Stimulated activated CD4-positive, alpha-beta T cell treated with anti-CD3 and anti-CD28 coated beads, Interleukin-4, amount 100 ng/mL, for 1 hour (primary cell): Measurements from ENCODE around the gene SAP30BP.

Experiments
- DNase-seq: peaks from one replicate; pipeline ENCODE4 v3.0.0-alpha.2; 2020

SAP30BP gene

DNA sequence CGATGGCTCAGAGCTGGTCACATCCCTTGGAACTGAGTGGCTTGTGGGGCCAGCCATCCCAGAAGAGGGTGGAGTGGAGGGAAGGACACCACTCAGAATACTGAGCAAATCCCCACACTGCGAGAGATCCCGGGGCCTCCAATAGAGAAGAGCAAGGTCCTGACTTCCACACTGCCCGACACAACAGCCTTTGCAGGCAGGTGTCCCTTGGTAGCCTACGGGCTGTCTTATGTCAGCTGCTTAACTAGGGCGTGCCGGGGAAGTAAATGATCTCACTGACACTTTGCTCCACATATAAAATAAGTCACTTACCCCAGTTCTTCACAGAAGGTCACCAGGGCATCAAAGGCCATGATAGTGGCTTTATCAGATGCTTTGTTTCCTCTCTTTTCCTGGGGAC lies 16.3 kb upstream of the SAP30BP start:
- no peak for DNase-seq

GRCh38 chr17:75652341-75652740 lies 14.8 kb upstream of the SAP30BP start:
- DNase-seq, result no peak

DNA sequence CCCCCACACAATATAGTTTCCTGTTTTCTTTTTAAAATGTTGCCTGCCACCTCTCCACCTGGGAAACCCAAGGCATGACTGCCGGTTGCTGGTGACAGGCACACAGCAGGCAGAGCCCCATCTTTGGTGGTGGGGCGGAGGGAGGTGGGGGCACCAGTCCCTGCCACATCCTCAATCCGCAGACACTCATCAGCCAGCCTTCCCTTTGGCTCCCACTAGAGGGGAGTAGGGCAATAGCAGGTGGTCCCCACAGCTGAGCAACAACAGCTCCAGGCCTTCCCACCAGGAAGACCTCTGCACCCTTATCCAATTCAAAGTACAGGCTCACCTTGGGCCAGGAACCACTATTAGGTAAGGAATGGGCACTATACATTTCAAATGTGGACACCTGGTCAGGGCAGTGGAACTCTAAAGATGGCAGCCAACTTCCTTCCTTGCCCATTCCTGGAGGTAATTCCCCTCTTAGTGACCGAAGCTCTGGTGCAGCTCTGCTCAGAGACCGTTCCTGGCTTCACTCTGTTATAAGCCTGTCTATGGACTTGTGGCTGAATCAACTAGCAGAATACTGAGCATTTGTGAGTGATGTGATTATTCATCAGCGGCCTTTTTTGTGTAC lies 14.1 kb upstream of the SAP30BP start:
- no peak for DNase-seq

DNA sequence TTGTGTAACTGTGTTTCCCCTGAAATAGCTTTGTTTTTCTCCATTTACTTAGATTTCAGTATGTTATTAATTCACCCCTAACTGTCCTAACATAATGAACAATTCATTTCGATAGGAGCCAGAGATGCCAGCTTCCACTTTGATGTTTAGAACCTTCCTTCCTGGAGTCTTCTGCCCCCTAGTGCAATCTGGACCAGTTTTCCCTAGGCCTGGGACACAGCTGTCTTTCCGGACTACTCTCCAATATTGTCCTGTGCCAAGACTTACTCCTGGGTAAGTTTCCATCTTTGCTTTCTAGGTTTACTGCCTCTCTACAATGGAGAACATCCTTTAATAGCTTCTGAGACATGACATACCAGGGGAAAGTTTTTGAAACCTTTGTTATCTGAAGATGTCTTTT lies 13.0 kb upstream of the SAP30BP start:
- no peak for DNase-seq

- no peak for DNase-seq
These were observed 8.9 kb upstream of the SAP30BP start for GRCh38 chr17:75658237-75658636.

- DNase-seq, result no peak
These were observed 5.6 kb upstream of the SAP30BP start for GRCh38 chr17:75661531-75661930.

- DNase-seq, result no peak
These were observed 4.6 kb upstream of the SAP30BP start for GRCh38 chr17:75662511-75662910.

- DNase-seq, result no peak
These were observed 3.0 kb upstream of the SAP30BP start for GRCh38 chr17:75664099-75664549.

DNA sequence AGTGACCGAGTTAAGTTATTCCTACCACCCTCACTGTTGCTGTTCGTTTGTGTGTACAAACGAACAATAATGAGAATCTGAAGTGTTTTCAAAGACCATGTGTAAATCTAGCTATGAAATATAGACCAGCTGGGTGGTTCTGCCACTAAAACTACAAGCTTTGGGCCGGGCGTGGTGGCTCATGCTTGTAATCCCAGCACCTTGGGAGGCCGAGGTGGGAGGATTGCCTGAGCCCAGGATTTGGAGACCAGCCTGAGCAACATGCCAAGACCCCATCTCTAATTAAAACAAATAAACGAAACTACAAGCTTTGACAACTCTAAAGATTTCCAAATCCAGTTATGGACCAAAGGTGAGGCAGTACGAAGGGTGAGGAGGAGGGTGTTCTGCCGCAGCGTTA lies 1.2 kb upstream of the SAP30BP start:
- no peak for DNase-seq

- no peak for DNase-seq
These were observed 687 bp downstream of the SAP30BP start for GRCh38 chr17:75667825-75668224.

GRCh38 chr17:75668489-75668888 lies 1.4 kb downstream of the SAP30BP start:
- no peak for DNase-seq

- no peak for DNase-seq
These were observed 3.7 kb downstream of the SAP30BP start for GRCh38 chr17:75670868-75671267.

DNA sequence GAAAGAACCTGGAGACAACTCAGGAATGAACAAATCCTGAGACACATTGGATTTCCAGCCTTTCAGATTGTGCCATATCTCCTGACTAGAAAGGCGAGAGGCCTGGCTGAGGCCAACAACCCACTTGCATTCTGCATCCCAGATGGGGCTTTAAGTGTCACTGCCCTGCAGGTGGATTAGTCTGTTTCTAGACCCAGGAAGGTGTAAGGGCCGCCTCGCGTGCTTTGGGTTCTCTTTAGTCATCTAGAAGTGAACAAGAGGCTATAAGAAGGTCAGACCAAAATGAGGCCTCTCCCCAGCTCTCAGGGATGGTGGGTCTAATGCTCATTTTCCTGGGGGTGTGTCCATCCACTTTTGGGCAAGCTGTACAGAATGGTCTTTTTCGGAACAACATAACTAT lies 4.9 kb downstream of the SAP30BP start:
- DNase-seq, result no peak

GRCh38 chr17:75673487-75673886 lies 6.3 kb downstream of the SAP30BP start:
- no peak for DNase-seq

GRCh38 chr17:75676461-75676860 lies 9.3 kb downstream of the SAP30BP start:
- DNase-seq, result no peak

DNA sequence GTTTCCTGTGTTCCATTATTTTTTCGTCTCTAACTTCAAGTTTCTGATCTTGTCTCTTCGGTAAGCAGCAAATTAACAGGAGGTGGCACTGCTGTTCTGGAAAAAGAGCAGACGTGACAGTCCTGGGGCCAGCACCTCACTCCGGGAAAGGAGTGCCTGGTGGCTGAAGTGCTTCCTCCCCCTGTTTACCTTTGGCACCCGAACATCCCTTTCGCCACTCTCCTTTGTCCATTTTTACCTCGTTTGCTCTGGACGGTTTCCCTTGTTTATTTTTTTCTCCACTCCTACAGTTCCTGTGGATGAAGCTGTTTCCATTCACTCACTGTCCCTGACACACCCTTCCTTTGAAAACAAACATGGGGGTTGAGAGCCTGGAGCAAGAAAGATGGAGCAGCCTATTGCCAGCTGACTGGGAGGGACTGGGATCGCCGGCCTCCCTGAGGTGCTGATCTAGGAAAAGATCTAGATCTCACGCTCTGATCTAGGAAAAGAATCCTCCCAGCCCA lies 12.6 kb downstream of the SAP30BP start:
- no peak for DNase-seq

- no peak for DNase-seq
These were observed 13.3 kb downstream of the SAP30BP start for GRCh38 chr17:75680431-75680830.

- no peak for DNase-seq
These were observed 14.2 kb downstream of the SAP30BP start for GRCh38 chr17:75681289-75681688.

DNA sequence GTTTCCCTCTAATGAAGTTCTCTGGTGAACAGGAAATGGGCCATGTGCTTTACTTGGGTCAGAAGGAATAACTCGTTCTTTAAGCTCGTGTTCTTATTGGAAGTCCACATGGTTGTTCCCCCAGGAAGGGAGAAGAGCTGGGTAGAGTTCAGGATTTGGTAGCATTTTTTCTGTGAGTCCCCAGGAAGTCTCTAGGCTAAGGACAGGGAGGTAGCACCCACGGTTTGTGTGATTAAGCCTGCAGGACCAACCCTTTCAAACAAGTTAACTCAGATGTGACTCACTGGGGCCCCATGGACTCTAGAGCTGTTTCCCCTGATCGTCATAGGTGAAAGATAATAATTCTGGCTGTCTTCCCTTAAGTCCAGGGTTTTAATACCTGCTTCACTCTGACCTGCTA lies 16.4 kb downstream of the SAP30BP start:
- no peak for DNase-seq

GRCh38 chr17:75684249-75684648 lies 17.1 kb downstream of the SAP30BP start:
- no peak for DNase-seq

DNA sequence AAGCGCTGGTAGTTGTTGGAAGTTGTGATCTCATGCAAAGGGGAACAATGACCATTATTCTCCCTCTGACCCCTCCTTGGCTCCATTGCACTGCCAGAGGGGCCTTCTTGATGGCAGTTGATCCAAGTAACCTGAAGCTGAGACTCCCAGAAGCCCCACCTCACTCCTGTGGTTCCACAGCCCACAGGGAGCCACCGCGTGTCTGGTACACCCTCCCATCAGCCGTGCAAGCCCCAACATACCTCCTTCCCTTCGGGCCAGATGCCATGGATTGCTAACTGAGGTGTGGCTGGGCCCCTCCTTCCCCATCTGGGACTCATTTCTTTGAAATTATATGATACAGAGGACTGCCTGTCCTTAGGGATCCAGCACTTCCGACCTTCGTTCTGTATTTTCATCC lies 17.8 kb downstream of the SAP30BP start:
- DNase-seq, result no peak

- no peak for DNase-seq
These were observed 18.4 kb downstream of the SAP30BP start for GRCh38 chr17:75685499-75685898.

- no peak for DNase-seq
These were observed 21.2 kb downstream of the SAP30BP start for GRCh38 chr17:75688209-75688825.

DNA sequence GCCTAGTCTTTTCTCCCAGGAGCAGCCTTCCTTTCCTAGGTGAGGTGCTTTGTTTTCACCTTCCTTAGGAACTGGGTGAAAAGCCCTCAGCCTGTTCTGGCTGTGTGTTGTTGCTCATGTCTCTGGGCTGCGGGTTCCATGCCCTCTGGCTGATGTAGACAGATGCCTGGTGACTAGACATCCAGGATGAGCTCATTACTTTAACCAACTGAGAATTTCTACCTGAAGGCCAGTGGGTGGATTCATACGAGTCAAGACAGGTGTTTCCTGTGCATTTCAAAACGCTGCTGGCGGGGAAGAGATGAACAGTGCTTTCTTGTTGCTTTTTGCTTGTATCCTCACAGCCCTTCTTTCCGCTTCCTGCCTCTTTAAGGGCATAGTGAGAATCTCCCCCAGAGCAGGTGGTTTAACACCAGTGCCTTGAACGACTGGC lies 22.3 kb downstream of the SAP30BP start:
- peak; percentile 13 for DNase-seq

- no peak for DNase-seq
These were observed 24.2 kb downstream of the SAP30BP start for GRCh38 chr17:75691371-75691791.
